ENCODE results near the gene FOXP1. TPM values are rescaled to one million over a fixed set of nuclear protein-coding genes. Genes with fewer than 3 reads are reported as not detected.
A peak's percentile ranks its signal among the peaks of the same experiment; 100 is the strongest.

Gene FOXP1
- total RNA-seq, 1 donor from 2014 or later = 195 TPM

GRCh38 chr3:71203727-71204488, 379.6 kb downstream of the FOXP1 start:
- no peak overlapping the region for H3K4me3 Mint-ChIP-seq (ENCODE audit: unreplicated experiment)
- no peak for DNase-seq (ENCODE audit: extremely low spot score, unreplicated experiment)
- no peaks in the 10 kb centered on the region for H3K36me3 Mint-ChIP-seq (ENCODE audit: unreplicated experiment)
- no peak overlapping the region for H3K27ac Mint-ChIP-seq (ENCODE audit: unreplicated experiment)
- H3K27me3 Mint-ChIP-seq (ENCODE audit: unreplicated experiment) = no peaks in the 10 kb centered on the region
- TF ChIP-seq, protein P1, sequence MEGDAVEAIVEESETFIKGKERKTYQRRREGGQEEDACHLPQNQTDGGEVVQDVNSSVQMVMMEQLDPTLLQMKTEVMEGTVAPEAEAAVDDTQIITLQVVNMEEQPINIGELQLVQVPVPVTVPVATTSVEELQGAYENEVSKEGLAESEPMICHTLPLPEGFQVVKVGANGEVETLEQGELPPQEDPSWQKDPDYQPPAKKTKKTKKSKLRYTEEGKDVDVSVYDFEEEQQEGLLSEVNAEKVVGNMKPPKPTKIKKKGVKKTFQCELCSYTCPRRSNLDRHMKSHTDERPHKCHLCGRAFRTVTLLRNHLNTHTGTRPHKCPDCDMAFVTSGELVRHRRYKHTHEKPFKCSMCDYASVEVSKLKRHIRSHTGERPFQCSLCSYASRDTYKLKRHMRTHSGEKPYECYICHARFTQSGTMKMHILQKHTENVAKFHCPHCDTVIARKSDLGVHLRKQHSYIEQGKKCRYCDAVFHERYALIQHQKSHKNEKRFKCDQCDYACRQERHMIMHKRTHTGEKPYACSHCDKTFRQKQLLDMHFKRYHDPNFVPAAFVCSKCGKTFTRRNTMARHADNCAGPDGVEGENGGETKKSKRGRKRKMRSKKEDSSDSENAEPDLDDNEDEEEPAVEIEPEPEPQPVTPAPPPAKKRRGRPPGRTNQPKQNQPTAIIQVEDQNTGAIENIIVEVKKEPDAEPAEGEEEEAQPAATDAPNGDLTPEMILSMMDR (IDR thresholded peaks at IDR 0.05) = no peak
- peaks cover 23% of the 10 kb centered on the region for H3K4me1 Mint-ChIP-seq (ENCODE audit: unreplicated experiment)
- H3K9me3 Mint-ChIP-seq (ENCODE audit: unreplicated experiment) = no peaks in the 10 kb centered on the region

- no peak for DNase-seq (ENCODE audit: extremely low spot score, unreplicated experiment)
- TF ChIP-seq, protein P1 (IDR thresholded peaks at IDR 0.05) = no peak
- H3K36me3 Mint-ChIP-seq (ENCODE audit: unreplicated experiment) = no peaks in the 10 kb centered on the region
- peaks cover 18% of the 10 kb centered on the region for H3K4me1 Mint-ChIP-seq (ENCODE audit: unreplicated experiment)
- H3K9me3 Mint-ChIP-seq (ENCODE audit: unreplicated experiment) = no peaks in the 10 kb centered on the region
- no peak overlapping the region for H3K27ac Mint-ChIP-seq (ENCODE audit: unreplicated experiment)
- no peaks in the 10 kb centered on the region for H3K27me3 Mint-ChIP-seq (ENCODE audit: unreplicated experiment)
- no peak overlapping the region for H3K4me3 Mint-ChIP-seq (ENCODE audit: unreplicated experiment)
These were observed 380.5 kb downstream of the FOXP1 start for GRCh38 chr3:71202848-71203533.

DNA sequence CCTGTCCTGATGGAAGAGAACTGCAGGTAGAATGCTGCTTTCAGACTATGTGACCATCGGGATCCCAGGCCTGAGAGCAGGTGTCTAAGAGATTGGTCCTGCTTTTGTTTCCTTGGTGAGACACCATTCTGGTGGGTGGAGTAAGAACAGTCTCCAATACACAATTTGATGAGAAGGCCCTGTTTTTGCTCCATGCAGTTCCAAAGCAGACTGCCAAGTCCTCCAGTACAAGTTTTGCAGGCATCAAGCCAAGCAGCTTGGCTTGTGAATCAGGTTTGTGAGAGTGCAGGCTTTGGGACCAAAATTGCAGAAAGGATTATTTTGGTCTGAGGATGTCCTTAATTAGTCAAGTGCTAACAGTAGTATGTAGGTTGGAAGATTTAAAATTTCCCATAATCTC, 381.6 kb downstream of the FOXP1 start:
- Mint-ChIP-seq H3K36me3 (ENCODE audit: unreplicated experiment) (peaks cover 8% of the 10 kb centered on the region), H3K4me3 (ENCODE audit: unreplicated experiment) (no peak overlapping the region), H3K4me1 (ENCODE audit: unreplicated experiment) (peaks cover 21% of the 10 kb centered on the region), H3K27me3 (ENCODE audit: unreplicated experiment) (no peaks in the 10 kb centered on the region), H3K27ac (ENCODE audit: unreplicated experiment) (no peak overlapping the region), H3K9me3 (ENCODE audit: unreplicated experiment) (no peaks in the 10 kb centered on the region)
- no peak for DNase-seq (ENCODE audit: extremely low spot score, unreplicated experiment)
- TF ChIP-seq, protein P1 (IDR thresholded peaks at IDR 0.05) = no peak

GRCh38 chr3:71197841-71198565, 385.5 kb downstream of the FOXP1 start:
- Mint-ChIP-seq H3K27me3 (ENCODE audit: unreplicated experiment) (no peaks in the 10 kb centered on the region), H3K4me3 (ENCODE audit: unreplicated experiment) (no peak overlapping the region), H3K9me3 (ENCODE audit: unreplicated experiment) (no peaks in the 10 kb centered on the region), H3K4me1 (ENCODE audit: unreplicated experiment) (peaks cover 52% of the 10 kb centered on the region), H3K36me3 (ENCODE audit: unreplicated experiment) (peaks cover 17% of the 10 kb centered on the region), H3K27ac (ENCODE audit: unreplicated experiment) (no peak overlapping the region)
- TF ChIP-seq, protein P1 (IDR thresholded peaks at IDR 0.05) = no peak
- DNase-seq (ENCODE audit: extremely low spot score, unreplicated experiment) = no peak

DNA sequence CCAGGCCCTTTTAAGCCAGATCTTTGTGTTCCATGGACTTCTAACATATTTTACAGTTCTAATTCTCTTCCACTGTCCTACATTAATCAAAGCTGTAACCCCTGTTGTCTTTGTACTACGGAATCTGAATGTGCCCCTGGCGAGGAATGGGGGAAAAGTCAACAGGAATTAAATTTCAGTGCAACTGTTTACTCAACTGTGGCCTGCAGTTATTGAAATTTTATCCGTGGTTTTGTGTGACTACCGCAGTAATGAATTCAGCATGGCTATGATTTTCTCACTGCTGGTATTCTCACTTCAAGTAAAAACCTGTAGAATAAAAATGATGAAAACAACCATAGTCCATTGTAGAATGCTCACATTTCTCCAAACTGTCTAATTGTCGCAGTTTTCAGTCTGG, 388.0 kb downstream of the FOXP1 start:
- Mint-ChIP-seq H3K4me3 (ENCODE audit: unreplicated experiment) (peak overlapping the region; percentile 48), H3K36me3 (ENCODE audit: unreplicated experiment) (peaks cover 27% of the 10 kb centered on the region), H3K27ac (ENCODE audit: unreplicated experiment) (peak overlapping the region; percentile 77), H3K9me3 (ENCODE audit: unreplicated experiment) (no peaks in the 10 kb centered on the region), H3K27me3 (ENCODE audit: unreplicated experiment) (no peaks in the 10 kb centered on the region), H3K4me1 (ENCODE audit: unreplicated experiment) (peaks cover 59% of the 10 kb centered on the region)
- TF ChIP-seq, protein P1 (IDR thresholded peaks at IDR 0.05) = no peak
- DNase-seq (ENCODE audit: extremely low spot score, unreplicated experiment) = no peak
